ENCODE measurements around the gene SACM1L. TPM values are rescaled to one million over a fixed set of nuclear protein-coding genes. Genes with fewer than 3 reads are reported as not detected.

SACM1L gene
- total and polyA plus RNA-seq, 4 donors, result 12.2 to 35.5 (median 20.5) TPM

DNA sequence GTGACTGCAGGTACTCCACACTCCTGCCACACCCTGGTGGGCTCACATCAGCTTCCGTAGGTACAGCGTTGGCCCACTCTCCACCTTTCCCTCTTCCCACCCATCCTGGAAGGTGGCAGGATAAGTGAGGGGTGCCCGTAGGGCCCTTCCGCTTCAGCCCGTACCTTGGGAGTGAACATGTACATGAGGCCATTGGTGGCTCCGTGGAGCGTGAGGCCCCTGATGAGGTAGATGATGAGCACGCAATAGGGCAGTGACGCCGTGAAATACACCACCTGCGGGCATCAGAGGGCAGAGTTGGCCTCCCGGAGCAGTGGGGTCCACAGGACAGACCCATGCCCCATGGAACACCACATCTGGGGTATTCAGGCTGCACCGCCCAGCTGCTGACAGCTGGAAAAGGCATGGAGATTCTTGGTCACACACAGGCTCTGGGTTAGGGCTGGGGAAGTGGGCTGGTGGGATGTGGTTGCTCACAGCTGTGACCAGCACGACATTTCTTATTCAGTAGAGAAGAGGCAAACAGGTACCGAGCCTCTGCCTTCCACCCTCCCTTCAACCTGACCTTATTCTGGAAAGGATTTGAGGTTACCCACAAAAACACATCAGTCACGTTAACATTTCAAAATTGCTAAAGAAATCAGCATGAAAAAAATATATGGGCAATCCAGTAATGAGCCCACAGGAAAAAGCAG lies 83.3 kb downstream of the SACM1L start:
- Histone ChIP-seq H3K27me3 (ENCODE audit: control insufficient read depth in 4 of 4, insufficient read depth in 4 of 4, low read length in 3 of 4) (no peaks in the 10 kb centered on the region), H3K9me3 (ENCODE audit: control insufficient read depth in 4 of 4, low read length in 3 of 4) (no peaks in the 10 kb centered on the region), H3K36me3 (ENCODE audit: control insufficient read depth in 4 of 4, insufficient read depth in 3 of 4, low read depth in 1 of 4, low read length in 3 of 4) (no peaks in the 10 kb centered on the region), H3K4me3 (ENCODE audit: low read depth in 1 of 3, low read length in 3 of 3) (no peak overlapping the region), H3K27ac (ENCODE audit: low read depth in 1 of 2, low read length in 2 of 2) (no peak overlapping the region), H3K4me1 (ENCODE audit: control insufficient read depth in 4 of 4, insufficient read depth in 4 of 4, low read length in 3 of 4) (peaks cover 0 to 7% (median 2%) of the 10 kb centered on the region in 4 donors), H3K9ac (ENCODE audit: low read depth in 1 of 2, low read length in 2 of 2) (no peak overlapping the region)
- TF ChIP-seq HNF4A (conservative IDR thresholded peaks at IDR 0.05) (no peak), NR2F2 (IDR thresholded peaks at IDR 0.05) (no peak), FOXA2 (IDR thresholded peaks at IDR 0.05) (no peak), ATF3 (IDR thresholded peaks at IDR 0.05) (no peak)
- DNase-seq (ENCODE audit: low spot score), result no peak
- WGBS, result 92% methylated on average over 16 of the region's 16 CpGs

- Histone ChIP-seq H3K9me3 (ENCODE audit: control insufficient read depth in 4 of 4, low read length in 3 of 4) (no peaks in the 10 kb centered on the region), H3K27me3 (ENCODE audit: control insufficient read depth in 4 of 4, insufficient read depth in 4 of 4, low read length in 3 of 4) (no peaks in the 10 kb centered on the region), H3K36me3 (ENCODE audit: control insufficient read depth in 4 of 4, insufficient read depth in 3 of 4, low read depth in 1 of 4, low read length in 3 of 4) (no peaks in the 10 kb centered on the region), H3K27ac (ENCODE audit: low read depth in 1 of 2, low read length in 2 of 2) (no peak overlapping the region), H3K4me3 (ENCODE audit: low read depth in 1 of 3, low read length in 3 of 3) (no peak overlapping the region), H3K4me1 (ENCODE audit: control insufficient read depth in 4 of 4, insufficient read depth in 4 of 4, low read length in 3 of 4) (peaks cover 0 to 7% (median 2%) of the 10 kb centered on the region in 4 donors), H3K9ac (ENCODE audit: low read depth in 1 of 2, low read length in 2 of 2) (no peak overlapping the region)
- TF ChIP-seq TAF1 (conservative IDR thresholded peaks at IDR 0.05) (no peak), HNF4G (IDR thresholded peaks at IDR 0.05) (no peak), RAD21 (IDR thresholded peaks at IDR 0.05) (no peak)
- TF ChIP-seq, protein P1, sequence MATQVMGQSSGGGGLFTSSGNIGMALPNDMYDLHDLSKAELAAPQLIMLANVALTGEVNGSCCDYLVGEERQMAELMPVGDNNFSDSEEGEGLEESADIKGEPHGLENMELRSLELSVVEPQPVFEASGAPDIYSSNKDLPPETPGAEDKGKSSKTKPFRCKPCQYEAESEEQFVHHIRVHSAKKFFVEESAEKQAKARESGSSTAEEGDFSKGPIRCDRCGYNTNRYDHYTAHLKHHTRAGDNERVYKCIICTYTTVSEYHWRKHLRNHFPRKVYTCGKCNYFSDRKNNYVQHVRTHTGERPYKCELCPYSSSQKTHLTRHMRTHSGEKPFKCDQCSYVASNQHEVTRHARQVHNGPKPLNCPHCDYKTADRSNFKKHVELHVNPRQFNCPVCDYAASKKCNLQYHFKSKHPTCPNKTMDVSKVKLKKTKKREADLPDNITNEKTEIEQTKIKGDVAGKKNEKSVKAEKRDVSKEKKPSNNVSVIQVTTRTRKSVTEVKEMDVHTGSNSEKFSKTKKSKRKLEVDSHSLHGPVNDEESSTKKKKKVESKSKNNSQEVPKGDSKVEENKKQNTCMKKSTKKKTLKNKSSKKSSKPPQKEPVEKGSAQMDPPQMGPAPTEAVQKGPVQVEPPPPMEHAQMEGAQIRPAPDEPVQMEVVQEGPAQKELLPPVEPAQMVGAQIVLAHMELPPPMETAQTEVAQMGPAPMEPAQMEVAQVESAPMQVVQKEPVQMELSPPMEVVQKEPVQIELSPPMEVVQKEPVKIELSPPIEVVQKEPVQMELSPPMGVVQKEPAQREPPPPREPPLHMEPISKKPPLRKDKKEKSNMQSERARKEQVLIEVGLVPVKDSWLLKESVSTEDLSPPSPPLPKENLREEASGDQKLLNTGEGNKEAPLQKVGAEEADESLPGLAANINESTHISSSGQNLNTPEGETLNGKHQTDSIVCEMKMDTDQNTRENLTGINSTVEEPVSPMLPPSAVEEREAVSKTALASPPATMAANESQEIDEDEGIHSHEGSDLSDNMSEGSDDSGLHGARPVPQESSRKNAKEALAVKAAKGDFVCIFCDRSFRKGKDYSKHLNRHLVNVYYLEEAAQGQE (IDR thresholded peaks at IDR 0.05), result no peak
- DNase-seq (ENCODE audit: low spot score), result no peak
- 83% methylated on average over 5 of the region's 5 CpGs for WGBS
Measured at GRCh38 chr3:45773072-45773471, 83.9 kb downstream of the SACM1L start.

DNA sequence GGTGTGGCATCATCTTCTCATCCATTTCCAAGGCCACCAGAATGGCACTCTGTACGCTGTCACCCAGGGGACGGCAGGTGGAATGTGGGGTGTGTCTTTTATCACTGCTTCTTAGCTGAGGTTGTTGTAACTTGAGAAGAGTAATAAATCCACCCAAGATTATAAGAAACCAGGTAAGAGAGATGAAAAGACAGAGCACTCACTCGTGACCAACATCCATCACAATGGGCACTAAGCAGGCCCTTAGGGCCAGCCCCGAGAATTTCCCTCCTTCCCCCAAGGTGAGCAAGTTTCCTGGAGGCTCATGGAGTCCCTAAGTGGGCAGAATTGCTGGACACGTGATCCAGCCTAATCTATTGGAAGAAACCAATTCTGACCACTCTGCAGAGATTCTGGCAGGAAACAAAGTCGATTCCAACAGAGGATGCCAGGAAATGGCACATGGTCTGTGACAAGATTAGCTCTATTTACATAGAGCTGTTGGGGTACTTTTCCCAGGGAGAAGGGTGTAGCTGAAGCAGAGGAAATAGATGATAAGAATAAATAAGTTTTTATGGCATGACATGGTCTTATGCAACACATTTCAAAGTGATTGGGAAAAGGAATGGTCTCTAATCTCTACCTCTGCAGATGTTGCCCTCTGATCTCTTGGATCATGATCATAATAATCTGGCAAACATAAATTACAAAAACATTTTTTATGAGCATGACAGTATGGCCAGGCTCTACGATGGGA lies 84.7 kb downstream of the SACM1L start:
- no peak overlapping the region for H3K9ac ChIP-seq (ENCODE audit: low read depth in 1 of 2, low read length in 2 of 2)
- no peak overlapping the region for H3K4me3 ChIP-seq (ENCODE audit: low read depth in 1 of 3, low read length in 3 of 3)
- peaks cover 0 to 8% (median 4%) of the 10 kb centered on the region in 4 donors for H3K4me1 ChIP-seq (ENCODE audit: control insufficient read depth in 4 of 4, insufficient read depth in 4 of 4, low read length in 3 of 4)
- no peak for DNase-seq (ENCODE audit: low spot score)
- no peaks in the 10 kb centered on the region for H3K36me3 ChIP-seq (ENCODE audit: control insufficient read depth in 4 of 4, insufficient read depth in 3 of 4, low read depth in 1 of 4, low read length in 3 of 4)
- no peaks in the 10 kb centered on the region for H3K9me3 ChIP-seq (ENCODE audit: control insufficient read depth in 4 of 4, low read length in 3 of 4)
- no peak overlapping the region for H3K27ac ChIP-seq (ENCODE audit: low read depth in 1 of 2, low read length in 2 of 2)
- TF ChIP-seq NR2F2 (IDR thresholded peaks at IDR 0.05), result peak; percentile 27
- no peak for TF ChIP-seq ATF3 (IDR thresholded peaks at IDR 0.05)
- no peaks in the 10 kb centered on the region for H3K27me3 ChIP-seq (ENCODE audit: control insufficient read depth in 4 of 4, insufficient read depth in 4 of 4, low read length in 3 of 4)
- WGBS, result 66% methylated on average over 7 of the region's 7 CpGs

Measured in liver (tissue), 9 donors.